ENCODE results near the gene SLC10A3. TPM values are rescaled to one million over a fixed set of nuclear protein-coding genes. Genes with fewer than 3 reads are reported as not detected.

Gene SLC10A3
- total RNA-seq, 2 experiments from 2014 or later = 15.7 to 16.4 TPM

DNA sequence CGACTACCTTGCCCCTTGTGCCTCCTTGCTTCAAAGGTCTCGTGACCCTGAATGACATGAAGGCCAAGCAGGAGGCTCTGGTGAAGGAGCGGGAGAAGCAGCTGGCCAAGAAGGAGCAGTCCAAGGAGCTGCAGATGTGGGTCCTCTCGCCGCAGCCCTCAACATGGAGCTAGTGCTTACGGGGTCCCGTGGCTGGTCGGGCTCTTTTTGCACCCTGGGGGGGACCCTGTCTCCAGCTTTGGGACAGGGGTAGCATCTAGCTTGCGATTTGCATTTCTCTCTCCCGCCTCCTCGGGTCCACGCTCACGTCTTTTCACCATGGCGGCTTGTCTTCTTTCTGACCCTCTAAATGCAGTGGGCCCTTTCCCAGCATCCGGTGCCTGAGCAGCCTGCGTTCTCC, 44.7 kb downstream of the SLC10A3 start:
- no peaks in the 10 kb centered on the region for H3K9me3 Mint-ChIP-seq
- CTCF ChIA-PET = no interaction called here

DNA sequence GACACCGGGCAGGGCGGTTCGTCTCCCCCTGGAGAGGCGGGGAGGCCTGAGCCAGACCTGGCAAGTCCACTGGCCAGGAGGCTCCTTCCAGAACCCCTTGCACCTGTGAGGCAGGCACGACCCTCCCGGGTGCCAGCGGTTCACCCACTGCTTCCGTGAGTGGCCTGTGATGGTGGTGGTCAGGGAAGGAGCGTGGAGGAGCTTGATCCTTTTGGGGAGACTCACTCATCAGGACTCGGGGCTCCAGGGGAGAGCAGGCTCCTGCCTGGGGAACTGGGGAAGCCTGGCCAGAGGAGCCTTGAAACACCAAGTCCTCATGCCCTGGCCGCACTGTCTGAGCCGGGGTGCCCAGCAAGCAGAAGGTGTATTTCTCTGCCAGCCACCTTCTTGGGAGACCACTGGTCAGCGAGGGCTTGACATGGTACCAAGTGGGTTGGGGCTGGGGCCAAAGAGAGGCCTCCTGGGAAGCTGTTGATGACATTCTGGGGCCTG, 45.6 kb downstream of the SLC10A3 start:
- TF ChIP-seq, protein P1, sequence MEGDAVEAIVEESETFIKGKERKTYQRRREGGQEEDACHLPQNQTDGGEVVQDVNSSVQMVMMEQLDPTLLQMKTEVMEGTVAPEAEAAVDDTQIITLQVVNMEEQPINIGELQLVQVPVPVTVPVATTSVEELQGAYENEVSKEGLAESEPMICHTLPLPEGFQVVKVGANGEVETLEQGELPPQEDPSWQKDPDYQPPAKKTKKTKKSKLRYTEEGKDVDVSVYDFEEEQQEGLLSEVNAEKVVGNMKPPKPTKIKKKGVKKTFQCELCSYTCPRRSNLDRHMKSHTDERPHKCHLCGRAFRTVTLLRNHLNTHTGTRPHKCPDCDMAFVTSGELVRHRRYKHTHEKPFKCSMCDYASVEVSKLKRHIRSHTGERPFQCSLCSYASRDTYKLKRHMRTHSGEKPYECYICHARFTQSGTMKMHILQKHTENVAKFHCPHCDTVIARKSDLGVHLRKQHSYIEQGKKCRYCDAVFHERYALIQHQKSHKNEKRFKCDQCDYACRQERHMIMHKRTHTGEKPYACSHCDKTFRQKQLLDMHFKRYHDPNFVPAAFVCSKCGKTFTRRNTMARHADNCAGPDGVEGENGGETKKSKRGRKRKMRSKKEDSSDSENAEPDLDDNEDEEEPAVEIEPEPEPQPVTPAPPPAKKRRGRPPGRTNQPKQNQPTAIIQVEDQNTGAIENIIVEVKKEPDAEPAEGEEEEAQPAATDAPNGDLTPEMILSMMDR (IDR thresholded peaks at IDR 0.05) = no peak
- ChIA-PET CTCF (no interaction called here), POLR2A (interaction anchor here (1.4 to 1.9 kb wide), 2 partner anchors 35 to 46 kb away, joined by 3 to 6 read pairs; partner anchors contain the start of gene RPL10)
- H3K36me3 Mint-ChIP-seq (ENCODE audit: low read depth) = peaks cover 27% of the 10 kb centered on the region
- no peaks in the 10 kb centered on the region for H3K9me3 Mint-ChIP-seq
- H3K4me1 ChIP-seq (ENCODE audit: insufficient read depth, low read length) = peaks cover 59% of the 10 kb centered on the region
- no peaks in the 10 kb centered on the region for H3K9me3 ChIP-seq (ENCODE audit: control insufficient read depth in 1 of 2, insufficient read depth in 1 of 2, low read length in 2 of 2)
- H3K27ac ChIP-seq (ENCODE audit: low read depth in 1 of 2, low read length in 2 of 2) = no peak overlapping the region
- H3K27me3 Mint-ChIP-seq = no peaks in the 10 kb centered on the region
- H3K4me1 Mint-ChIP-seq (ENCODE audit: low read depth) = peaks cover 8% of the 10 kb centered on the region
- intact Hi-C loops (cut with DNase I, micrococcal nuclease) = no loop called here
- H3K27ac Mint-ChIP-seq = peak overlapping the region; percentile 58
- H3K4me3 Mint-ChIP-seq = peak overlapping the region; percentile 51
- H3K27me3 ChIP-seq (ENCODE audit: control insufficient read depth in 1 of 2, insufficient read depth in 2 of 2, low read length in 2 of 2) = no peaks in the 10 kb centered on the region
- peaks cover 37% of the 10 kb centered on the region for H3K36me3 ChIP-seq (ENCODE audit: insufficient read depth, low read length)
- DNase-seq (no peak), ATAC-seq (ENCODE audit: poor library complexity) (no peak)
- peak overlapping the region; percentile 52 for H3K4me3 ChIP-seq (ENCODE audit: low read length)

More for the DNA sequence above, 44.7 kb downstream of the SLC10A3 start:
- Histone ChIP-seq H3K4me1 (ENCODE audit: insufficient read depth, low read length) (peaks cover 52% of the 10 kb centered on the region), H3K4me3 (ENCODE audit: low read length) (no peak overlapping the region), H3K27me3 (ENCODE audit: control insufficient read depth in 1 of 2, insufficient read depth in 2 of 2, low read length in 2 of 2) (no peaks in the 10 kb centered on the region), H3K36me3 (ENCODE audit: insufficient read depth, low read length) (peaks cover 46% of the 10 kb centered on the region), H3K27ac (ENCODE audit: low read depth in 1 of 2, low read length in 2 of 2) (no peak overlapping the region), H3K9me3 (ENCODE audit: control insufficient read depth in 1 of 2, insufficient read depth in 1 of 2, low read length in 2 of 2) (no peaks in the 10 kb centered on the region)
- POLR2A ChIA-PET = interaction anchor here (1.1 kb wide), 1 partner anchor 14 kb away, joined by 3 read pairs; no protein-coding TSS in a partner anchor
- H3K27ac Mint-ChIP-seq = peak overlapping the region; percentile 36
- intact Hi-C loops (cut with DNase I, micrococcal nuclease) = no loop called here
- peaks cover 8% of the 10 kb centered on the region for H3K4me1 Mint-ChIP-seq (ENCODE audit: low read depth)
- peak overlapping the region; percentile 56 for H3K4me3 Mint-ChIP-seq
- H3K27me3 Mint-ChIP-seq = no peaks in the 10 kb centered on the region
- ATAC-seq (ENCODE audit: poor library complexity) = no peak
- peaks cover 30% of the 10 kb centered on the region for H3K36me3 Mint-ChIP-seq (ENCODE audit: low read depth)
- TF ChIP-seq, protein P1 (IDR thresholded peaks at IDR 0.05) = no peak
- DNase-seq = no peak

DNA sequence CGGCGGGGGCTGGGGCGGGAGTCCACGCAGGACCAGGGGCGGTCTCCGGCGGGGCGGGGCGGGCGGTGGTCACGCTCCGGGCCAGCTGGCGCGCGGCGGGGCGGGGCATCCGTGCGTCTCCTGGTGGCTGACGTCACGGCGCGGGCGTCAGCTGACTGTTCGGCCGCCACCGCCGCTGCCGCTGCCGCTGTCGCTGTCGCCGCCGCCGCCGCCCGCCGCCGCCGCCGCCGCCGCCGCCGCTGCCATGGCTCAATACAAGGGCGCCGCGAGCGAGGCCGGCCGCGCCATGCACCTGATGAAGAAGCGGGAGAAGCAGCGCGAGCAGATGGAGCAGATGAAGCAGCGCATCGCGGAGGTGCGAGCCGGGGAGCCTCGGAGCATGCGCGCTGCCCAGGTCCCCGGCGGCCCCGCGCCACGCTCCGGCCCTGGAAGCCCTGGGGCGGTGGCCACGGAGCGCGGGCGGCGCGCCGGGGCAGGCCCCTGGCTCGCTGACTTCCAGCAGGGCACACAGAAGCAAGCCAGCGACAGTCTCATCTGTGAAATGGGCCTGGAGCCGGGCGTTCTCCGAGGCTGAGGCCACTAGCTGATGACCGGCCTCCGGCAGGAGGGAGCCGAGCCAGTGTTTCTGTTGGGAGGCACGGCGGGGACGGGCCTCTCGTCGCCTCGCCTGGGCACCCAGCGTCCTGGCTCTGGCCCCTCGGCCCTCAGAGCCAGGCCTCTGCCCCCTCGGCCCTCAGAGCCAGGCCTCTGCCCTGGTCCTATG, 46.3 kb downstream of the SLC10A3 start, which contains the start of gene FAM50A:
Gene FAM50A (plus strand): TSS at position 150 of the 763 bp plus-strand sequence. CDS start 95 bp downstream, at position 245.
- no peaks in the 10 kb centered on the region for H3K9me3 ChIP-seq (ENCODE audit: control insufficient read depth in 1 of 2, insufficient read depth in 1 of 2, low read length in 2 of 2)
- H3K27ac ChIP-seq (ENCODE audit: low read depth in 1 of 2, low read length in 2 of 2) = peak within 1 kb of the TSS; percentile 69
- TF ChIP-seq, protein P1 (IDR thresholded peaks at IDR 0.05) = no peak
- ChIA-PET CTCF (no interaction called here), POLR2A (interaction anchor here (0.6 to 1.9 kb wide), 7 partner anchors 15 to 517 kb away, joined by 3 to 6 read pairs (median 3); partner anchors contain the start of genes ATP6AP1 and RPL10)
- H3K4me1 ChIP-seq (ENCODE audit: insufficient read depth, low read length) = peaks cover 61% of the 10 kb centered on the region
- H3K27me3 ChIP-seq (ENCODE audit: control insufficient read depth in 1 of 2, insufficient read depth in 2 of 2, low read length in 2 of 2) = no peaks in the 10 kb centered on the region
- peak; percentile 80 for ATAC-seq (ENCODE audit: poor library complexity)
- H3K4me3 ChIP-seq (ENCODE audit: low read length) = peak within 1 kb of the TSS; percentile 52
- no peaks in the 10 kb centered on the region for H3K27me3 Mint-ChIP-seq
- H3K36me3 ChIP-seq (ENCODE audit: insufficient read depth, low read length) = peaks cover 37% of the 10 kb centered on the region
- peaks cover 26% of the 10 kb centered on the region for H3K36me3 Mint-ChIP-seq (ENCODE audit: low read depth)
- no peaks in the 10 kb centered on the region for H3K9me3 Mint-ChIP-seq
- intact Hi-C loops (cut with DNase I, micrococcal nuclease) = no loop called here
- H3K4me3 Mint-ChIP-seq = peak within 1 kb of the TSS; percentile 86
- peak; percentile 19 to 89 (median 60) for DNase-seq
- peak within 1 kb of the TSS; percentile 88 for H3K27ac Mint-ChIP-seq
- peaks cover 8% of the 10 kb centered on the region for H3K4me1 Mint-ChIP-seq (ENCODE audit: low read depth)
